Transverse colon (tissue), 4 donors: ENCODE measurements around the gene SMAD5.

Source experiments
- EP300 ChIP-seq: sonication (generic); formaldehyde crosslinking; IDR thresholded peaks from one replicate; pipeline ENCODE4 v1.6.1; 2017; ENCODE audit warnings: antibody characterized with exemption, low read depth
- POLR2A ChIP-seq: fragments of 450-650 bp; IDR thresholded peaks from one replicate; pipeline ENCODE4 v1.6.1; 2016; ENCODE audit warnings: antibody characterized with exemption, mild to moderate bottlenecking, moderate library complexity
- POLR2AphosphoS5 ChIP-seq, 3 donors: sonication (generic); formaldehyde crosslinking; IDR thresholded peaks; one replicate each; pipeline ENCODE4 v1.6.1; 2016; ENCODE audit warnings: antibody characterized with exemption in 3 of 3
- TF ChIP-seq, protein P1 (sequence below), 5 experiments: fragments of 200-600 bp in 3 of 5; fragments of 450-650 bp in 2 of 5; sonication (generic) in 3 of 5; IDR thresholded peaks; 1 replicate in 2 of 5; 2 replicates in 3 of 5; pipeline ENCODE4 v1.5.1; 2016 to 2017; ENCODE audit warnings: antibody characterized with exemption in 5 of 5, inconsistent platforms in 3 of 5, mild to moderate bottlenecking in 2 of 5, moderate library complexity in 1 of 5

DNA sequence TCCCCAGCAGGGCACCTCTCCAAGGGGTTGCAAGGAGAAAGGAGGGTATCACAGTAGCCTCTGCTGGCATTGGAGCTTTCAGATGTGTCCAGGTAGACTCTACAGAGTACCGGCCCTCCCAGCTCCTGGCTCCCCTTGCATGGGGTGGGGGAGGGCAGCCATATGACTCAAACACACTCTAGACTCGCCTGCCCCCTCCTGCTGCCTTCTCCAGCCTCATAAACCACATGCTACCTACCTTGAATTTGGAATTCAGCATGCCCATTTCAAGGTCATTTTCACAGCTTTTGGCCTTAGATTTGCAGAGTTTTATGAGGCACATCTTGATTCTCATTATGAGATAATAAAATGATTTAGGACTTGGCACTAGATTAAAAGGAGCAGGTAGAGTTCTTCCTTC, 93.2 kb downstream of the SMAD5 start:
- TF ChIP-seq EP300 (no peak), POLR2A (no peak), POLR2AphosphoS5 (IDR thresholded peaks at IDR 0.05) (no peak)
- TF ChIP-seq, protein P1, sequence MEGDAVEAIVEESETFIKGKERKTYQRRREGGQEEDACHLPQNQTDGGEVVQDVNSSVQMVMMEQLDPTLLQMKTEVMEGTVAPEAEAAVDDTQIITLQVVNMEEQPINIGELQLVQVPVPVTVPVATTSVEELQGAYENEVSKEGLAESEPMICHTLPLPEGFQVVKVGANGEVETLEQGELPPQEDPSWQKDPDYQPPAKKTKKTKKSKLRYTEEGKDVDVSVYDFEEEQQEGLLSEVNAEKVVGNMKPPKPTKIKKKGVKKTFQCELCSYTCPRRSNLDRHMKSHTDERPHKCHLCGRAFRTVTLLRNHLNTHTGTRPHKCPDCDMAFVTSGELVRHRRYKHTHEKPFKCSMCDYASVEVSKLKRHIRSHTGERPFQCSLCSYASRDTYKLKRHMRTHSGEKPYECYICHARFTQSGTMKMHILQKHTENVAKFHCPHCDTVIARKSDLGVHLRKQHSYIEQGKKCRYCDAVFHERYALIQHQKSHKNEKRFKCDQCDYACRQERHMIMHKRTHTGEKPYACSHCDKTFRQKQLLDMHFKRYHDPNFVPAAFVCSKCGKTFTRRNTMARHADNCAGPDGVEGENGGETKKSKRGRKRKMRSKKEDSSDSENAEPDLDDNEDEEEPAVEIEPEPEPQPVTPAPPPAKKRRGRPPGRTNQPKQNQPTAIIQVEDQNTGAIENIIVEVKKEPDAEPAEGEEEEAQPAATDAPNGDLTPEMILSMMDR (IDR thresholded peaks at IDR 0.05): no peak
